GM18508 (cell line): ENCODE results near the gene DCAF12L1.

Experiments
- ATAC-seq: cut with Tn5 transposase; IDR thresholded peaks from one replicate; pipeline ENCODE4 v1.9.1; 2021; ENCODE audit warnings: moderate number of reproducible peaks; ENCODE audit not compliant: insufficient read depth, unreplicated experiment

Gene DCAF12L1

DNA sequence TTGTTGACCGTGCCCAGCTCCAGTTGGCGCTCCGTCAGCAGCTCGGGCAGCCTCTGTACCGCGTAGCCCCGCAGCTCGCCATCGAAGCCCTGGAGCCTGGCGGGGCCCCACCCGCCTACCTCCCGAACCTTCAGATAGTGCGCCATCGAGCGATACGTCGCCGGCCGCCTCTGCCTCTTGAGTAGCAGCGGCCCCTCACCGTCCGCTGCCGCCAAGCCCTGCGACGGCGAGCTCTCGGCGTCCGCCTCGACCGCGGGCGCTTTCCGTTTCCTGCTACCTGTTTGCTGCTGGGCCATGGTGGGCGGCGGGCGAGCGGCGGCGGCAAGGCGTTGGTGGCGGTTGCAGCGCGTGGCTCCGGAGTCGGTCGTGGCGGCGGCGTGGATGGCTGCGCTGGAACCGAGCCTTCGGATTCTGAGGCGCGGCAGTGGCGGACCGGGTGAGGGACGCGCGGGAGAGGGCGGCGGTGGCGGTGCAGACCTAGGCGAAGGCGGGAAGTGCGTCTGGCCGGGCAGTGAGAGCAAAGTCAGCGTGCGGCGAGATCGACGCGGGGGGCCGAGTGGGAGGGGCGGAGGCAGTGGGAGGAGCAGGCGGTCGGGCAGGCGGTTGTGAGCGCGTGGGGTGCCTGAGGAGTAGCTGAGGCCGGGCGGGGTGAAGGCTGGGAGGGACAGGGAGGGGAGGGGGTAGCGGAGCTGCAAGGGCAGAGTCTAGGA is at the start of gene DCAF12L1:
Gene DCAF12L1 (minus strand): TSS at position 502 of the 710 bp plus-strand sequence. CDS start 206 bp downstream, at position 296.
- ATAC-seq, result no peak

DNA sequence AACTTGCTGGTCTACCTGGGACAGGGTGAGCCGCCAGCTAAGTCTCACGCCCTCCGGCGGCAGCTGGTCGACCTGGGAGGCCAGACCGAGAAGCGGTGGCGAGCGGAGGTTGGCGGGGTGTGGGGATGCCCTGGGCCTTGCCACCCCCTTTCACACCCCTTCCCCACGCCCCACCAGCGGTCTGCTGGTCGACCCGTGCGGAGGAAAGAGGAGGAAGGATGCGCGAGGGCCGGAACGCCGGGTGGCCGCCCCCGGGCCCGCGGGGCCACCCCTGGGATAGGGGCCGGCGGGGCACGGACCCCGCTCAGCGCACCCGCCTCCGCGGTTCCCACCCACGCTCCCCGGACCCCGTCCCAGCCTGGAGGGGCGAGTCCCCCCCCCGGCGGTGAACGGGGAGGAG is 28.3 kb upstream of the DCAF12L1 start:
- no peak for ATAC-seq

DNA sequence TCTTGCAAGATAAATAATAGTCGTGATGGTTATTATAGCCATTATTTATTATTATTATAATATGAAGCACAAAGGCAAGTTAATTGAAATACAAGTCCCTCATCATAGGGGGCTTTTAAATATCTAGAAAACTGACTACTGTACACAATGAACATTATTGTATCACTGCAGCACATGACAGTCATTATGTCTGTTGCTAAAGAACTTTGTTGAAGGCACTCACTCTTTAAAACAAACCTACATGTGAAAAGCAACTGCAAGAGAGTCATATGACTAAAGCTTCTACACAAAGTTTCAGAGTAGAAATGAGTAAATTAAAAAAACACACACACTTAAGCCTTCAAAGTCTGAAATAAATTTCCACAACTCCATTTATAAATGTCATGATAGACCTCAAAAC is 23.3 kb upstream of the DCAF12L1 start:
- no peak for ATAC-seq

DNA sequence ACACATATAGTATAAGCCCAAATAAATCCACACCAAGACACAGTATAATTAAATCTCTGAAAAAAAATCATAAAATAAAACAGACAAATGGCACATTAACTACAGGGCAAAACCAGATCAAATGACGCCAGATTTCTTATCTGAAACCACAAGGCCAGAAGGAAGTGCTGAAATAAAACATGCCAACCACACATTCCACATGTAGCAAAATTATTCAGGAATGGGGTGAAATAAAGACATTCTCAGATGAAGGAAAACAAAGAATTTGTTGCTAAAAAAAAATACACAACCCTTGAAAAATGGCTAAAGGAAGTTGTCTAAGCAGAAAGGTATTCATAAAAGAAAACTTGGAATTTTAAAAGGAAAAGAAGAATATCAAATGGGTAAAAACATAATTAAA is 4.5 kb upstream of the DCAF12L1 start:
- ATAC-seq, result no peak

DNA sequence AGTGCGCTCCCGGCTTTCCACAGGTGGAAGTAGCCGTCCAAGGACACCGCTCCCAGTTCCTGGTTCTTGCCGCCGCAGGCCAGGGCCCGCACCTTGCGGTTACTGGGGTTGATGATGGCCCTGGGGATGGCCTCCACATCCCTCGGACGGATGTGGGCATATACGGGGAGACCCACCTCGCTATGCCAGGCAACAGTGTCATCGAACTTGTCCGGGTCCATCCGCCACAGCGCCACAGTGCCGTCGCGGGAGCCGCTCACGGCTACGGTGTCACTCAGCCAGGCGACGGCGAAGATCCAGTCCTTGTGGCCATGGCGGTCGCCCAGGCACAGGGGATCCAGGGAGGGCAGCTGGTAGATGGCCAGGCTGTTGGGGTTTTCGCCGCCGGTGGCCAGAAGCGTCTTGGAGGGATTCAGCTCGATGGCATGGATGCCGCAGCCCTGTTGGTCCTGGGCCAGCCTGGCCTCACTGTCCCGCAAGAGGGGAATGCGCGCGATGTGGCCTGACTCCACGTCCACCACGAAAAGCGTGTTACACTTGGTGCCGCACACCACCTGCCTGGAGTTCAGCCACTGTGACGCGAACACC is 795 bp downstream of the DCAF12L1 start:
- ATAC-seq, result no peak

DNA sequence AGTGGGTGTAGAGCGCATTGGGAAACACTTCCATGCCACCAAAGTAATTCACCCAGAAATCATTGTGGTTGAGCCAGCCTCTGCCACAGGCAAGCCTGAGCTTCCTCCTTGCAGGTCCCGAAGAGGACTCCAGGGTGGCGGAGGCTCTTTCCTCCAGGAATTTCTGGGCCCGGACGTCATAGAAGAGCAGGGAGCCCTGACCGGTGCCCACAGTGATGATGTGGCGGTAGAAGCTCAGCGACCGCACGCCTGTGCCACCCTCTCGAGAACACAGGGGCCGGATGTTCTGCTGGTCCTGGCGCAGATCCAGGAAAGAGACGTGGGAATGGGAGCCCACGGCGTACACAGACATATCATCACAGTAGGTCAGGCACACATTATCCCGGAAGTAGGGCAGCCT is 1.3 kb downstream of the DCAF12L1 start:
- no peak for ATAC-seq

DNA sequence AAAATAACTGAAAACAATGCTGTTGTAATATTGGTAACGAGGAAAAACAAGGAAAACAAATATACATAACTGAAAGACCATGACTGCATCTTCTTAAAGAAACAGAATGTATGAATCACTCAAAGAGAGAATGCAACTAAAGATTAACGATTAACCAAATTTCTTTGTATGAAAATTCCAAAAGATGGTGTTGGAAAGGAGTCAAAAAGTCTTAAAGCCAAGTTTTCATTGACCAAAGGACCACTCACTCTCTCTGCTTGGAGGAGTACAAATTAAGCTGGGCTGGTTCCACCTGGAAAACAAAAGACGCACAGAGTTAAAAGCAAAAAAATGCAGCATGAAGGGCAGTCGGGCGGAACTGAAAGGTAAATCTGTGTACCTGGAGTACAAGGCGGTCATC is 1.8 kb downstream of the DCAF12L1 start:
- no peak for ATAC-seq

DNA sequence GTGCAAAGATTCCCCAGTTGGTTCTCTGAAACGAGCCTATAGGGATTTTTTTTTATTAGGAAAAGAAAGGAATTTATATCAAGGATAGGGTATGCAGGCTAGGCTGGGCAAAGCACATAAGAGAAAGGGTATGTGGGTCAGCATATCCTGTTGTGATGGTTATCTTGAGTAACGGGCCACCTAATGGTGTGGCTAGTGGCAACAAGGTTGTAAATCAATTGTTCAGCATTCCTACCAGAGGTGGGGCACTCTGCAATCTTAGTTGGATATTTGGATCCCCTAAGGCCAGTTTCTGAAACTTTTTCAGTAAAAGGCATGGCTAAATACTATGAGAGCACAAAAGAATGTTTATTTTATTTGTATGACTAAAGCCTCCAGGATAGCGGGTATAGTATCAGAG is 42.7 kb downstream of the DCAF12L1 start:
- ATAC-seq, result no peak
